Measurements from ENCODE around the gene GATAD2A.

GATAD2A gene

GRCh38 chr19:19547674-19548336 lies 142.3 kb downstream of the GATAD2A start:
- DNase-seq = no peak

GRCh38 chr19:19548915-19549759 lies 143.7 kb downstream of the GATAD2A start:
- no peak for DNase-seq

DNA sequence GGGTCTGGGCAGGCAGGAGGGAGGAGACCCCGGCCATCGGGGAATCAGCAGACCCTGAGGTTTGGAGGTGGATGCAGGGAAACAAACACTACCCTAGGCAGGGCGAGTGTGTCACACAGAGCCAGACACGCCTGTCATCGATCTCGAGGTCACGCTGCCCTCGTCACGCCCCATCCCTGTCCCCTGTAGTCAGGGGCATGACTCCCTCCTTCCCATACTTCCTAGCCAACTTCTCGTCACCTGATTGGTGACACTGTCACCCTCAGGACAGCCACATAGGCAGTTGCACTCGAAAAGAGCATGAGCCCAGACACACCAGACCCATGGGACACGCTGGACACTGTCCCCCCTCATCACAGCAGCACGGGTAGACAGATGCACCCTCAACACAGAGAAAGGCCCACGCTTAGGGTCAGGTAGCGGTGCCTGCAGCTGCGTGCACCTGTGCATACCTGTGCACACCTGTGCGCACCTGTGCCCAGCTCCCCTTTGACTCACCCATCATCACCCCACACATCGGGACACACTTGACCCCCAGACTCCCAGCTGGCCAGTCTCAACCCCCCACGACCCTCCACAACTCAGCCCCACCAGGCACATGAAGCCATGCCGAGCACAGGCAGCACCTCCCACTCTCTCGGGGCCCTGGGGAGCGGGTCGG lies 144.5 kb downstream of the GATAD2A start:
- no peak for DNase-seq

- DNase-seq = peak; percentile 94
These were observed 145.0 kb downstream of the GATAD2A start for GRCh38 chr19:19550485-19550929.

DNA sequence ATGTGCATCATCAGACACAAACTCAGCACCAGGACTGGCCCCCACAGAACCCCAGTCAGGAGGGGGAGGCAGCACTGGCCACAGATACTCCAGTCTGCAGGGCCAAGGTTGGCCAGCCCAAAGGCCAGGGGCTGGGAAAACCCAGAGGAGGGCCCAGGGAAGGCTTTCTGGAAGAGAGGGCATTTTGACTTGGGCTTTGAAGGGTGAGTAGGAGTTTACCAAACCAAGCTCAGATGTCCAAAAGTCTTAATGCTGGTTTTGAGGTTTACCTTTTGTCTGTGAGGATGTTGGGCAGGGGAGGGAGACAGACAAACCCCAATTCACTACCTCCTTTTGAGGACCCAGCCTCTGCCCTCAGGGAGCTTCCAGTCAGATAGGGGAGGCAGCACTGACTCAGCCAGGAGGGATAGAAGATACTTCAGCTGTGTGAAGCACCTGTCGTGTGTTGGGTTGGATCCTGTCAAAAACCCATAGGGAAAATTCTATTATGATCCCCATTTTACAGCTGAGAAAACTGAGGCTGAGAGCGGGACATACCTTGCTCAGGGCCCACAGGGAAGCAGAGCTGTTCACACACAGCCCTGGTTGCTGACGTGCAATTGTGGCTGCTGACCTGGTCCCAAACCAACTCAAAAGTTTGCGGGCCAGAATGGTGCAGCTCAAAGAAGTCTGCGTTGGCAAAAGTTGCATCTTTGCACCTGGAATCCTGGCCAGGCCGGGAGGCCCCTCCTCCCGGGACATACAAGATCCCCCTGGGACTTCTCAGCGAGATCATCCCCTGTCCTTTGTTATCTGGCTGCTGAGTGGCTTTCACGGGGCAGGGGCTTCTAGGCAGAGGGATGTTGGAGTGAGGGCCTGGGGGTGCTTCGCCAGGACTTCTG lies 145.7 kb downstream of the GATAD2A start:
- no peak for DNase-seq

DNA sequence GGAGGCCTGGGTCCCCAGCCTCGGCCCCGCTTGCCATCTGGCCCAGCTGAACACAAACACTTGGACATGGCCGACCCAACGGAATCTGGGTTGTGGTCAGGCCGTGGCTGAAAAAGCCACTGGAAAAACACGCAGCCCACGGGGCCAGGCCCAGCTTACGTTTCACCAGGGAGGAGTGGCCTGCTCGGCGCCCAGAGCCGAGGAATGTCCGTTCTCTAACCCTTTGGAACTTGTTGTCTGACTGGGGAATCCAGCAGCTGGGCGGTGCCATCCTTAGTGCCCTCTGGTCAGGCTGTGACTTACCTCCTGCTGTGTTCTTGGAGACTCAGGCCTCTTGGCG lies 146.3 kb downstream of the GATAD2A start:
- no peak for DNase-seq

- DNase-seq = peak; percentile 40
These were observed 147.3 kb downstream of the GATAD2A start for GRCh38 chr19:19552798-19553197.

- DNase-seq = no peak
These were observed 148.2 kb downstream of the GATAD2A start for GRCh38 chr19:19553670-19554069.

GRCh38 chr19:19554074-19555023 lies 148.9 kb downstream of the GATAD2A start:
- peak; percentile 37 for DNase-seq

DNA sequence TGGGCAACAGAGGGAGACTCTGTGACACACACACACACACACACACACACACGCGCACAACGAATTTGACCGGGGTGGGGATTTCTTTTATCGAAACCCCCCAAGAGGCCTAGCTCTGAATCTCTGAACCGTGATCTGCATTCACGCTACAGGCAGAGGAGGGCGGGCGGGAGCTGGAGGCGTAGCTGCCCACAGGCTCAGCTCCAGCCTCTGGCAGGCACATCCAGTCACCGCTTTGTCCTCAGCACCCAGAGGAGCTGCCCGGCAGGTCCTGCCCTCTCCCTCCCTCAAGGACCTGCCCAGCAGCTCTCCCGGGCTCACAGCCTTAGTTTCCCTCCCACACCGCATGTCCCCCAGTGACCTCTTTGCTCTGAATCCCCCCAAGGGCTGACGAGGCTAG lies 152.6 kb downstream of the GATAD2A start:
- no peak for DNase-seq

All from fibroblast of skin of abdomen (primary cell).